AG09309 (cell line): ENCODE measurements around the gene SOX6.
"Not testable (repeated sequence)": the region's sequence is repeated elsewhere in the genome, so short reads cannot be mapped to it uniquely, and the experiment has no call there.

Experiments
- DNase-seq: peaks from one replicate; pipeline ENCODE4 v3.0.0-alpha.2; 2010; ENCODE audit warnings: low read depth
- H3K4me3 ChIP-seq: 2 replicates; pipeline ENCODE4 v1.5.1; 2011; ENCODE audit warnings: mild to moderate bottlenecking, low read depth, low read length, moderate library complexity; ENCODE audit not compliant: control insufficient read depth
- CTCF ChIP-seq: IDR thresholded peaks from 2 replicates; pipeline ENCODE4 v1.5.1; 2011; ENCODE audit warnings: mild to moderate bottlenecking, low read depth, low read length, inconsistent platforms; ENCODE audit not compliant: insufficient read depth, control insufficient read depth; ENCODE audit errors: missing control alignments

The SOX6 gene

GRCh38 chr11:15927864-15928217 lies 428.5 kb downstream of the SOX6 start:
- no peak overlapping the region for H3K4me3 ChIP-seq
- no peak for TF ChIP-seq CTCF

GRCh38 chr11:15927196-15927863 lies 429.0 kb downstream of the SOX6 start:
- no peak for TF ChIP-seq CTCF
- DNase-seq, result no peak
- H3K4me3 ChIP-seq, result no peak overlapping the region

More at GRCh38 chr11:15927864-15928217, 428.5 kb downstream of the SOX6 start:
- no peak for DNase-seq

- no peak for DNase-seq
- no peak overlapping the region for H3K4me3 ChIP-seq
- no peak for TF ChIP-seq CTCF
Measured at GRCh38 chr11:15926071-15926470, 430.3 kb downstream of the SOX6 start.

GRCh38 chr11:15923183-15923582 lies 433.2 kb downstream of the SOX6 start:
- TF ChIP-seq CTCF, result no peak
- no peak overlapping the region for H3K4me3 ChIP-seq
- DNase-seq, result no peak

- not testable (repeated sequence) for DNase-seq, H3K4me3 ChIP-seq
Measured at GRCh38 chr11:15922745-15923144, 433.6 kb downstream of the SOX6 start.

- TF ChIP-seq CTCF, result no peak
- no peak for DNase-seq
- H3K4me3 ChIP-seq, result no peak overlapping the region
Measured at GRCh38 chr11:15920856-15921629, 435.3 kb downstream of the SOX6 start.

- no peak for TF ChIP-seq CTCF
- no peak overlapping the region for H3K4me3 ChIP-seq
- DNase-seq, result no peak
Measured at GRCh38 chr11:15918674-15919073, 437.7 kb downstream of the SOX6 start.
